Esophagus squamous epithelium (tissue), 5 donors: Measurements from ENCODE around the gene ARHGEF3. TPM values are rescaled to one million over a fixed set of nuclear protein-coding genes. Genes with fewer than 3 reads are reported as not detected.
A peak's percentile ranks its signal among the peaks of the same experiment; 100 is the strongest.

Experiments used
- DNase-seq: peaks from one replicate; lab custom pipeline; 2025; lab: John Stamatoyannopoulos, UW
- H3K27ac ChIP-seq, 4 donors: fragments of 200-600 bp; sonication (generic); one replicate each; pipeline ENCODE4 v1.5.1; 2016 to 2019; ENCODE audit warnings: mild to moderate bottlenecking in 1 of 4
- H3K27me3 ChIP-seq, 4 donors: fragments of 200-600 bp; sonication (generic); 1 replicate in 3 of 4; 2 replicates in 1 of 4; pipeline versions ENCODE4 v1.5.1 to v1.6.0; 2017 to 2021; ENCODE audit warnings: antibody characterized with exemption in 1 of 4
- H3K36me3 ChIP-seq, 3 donors: fragments of 200-600 bp; sonication (generic); one replicate each; pipeline ENCODE4 v1.5.1; 2016 to 2019
- H3K4me1 ChIP-seq, 3 donors: fragments of 200-600 bp; sonication (generic); one replicate each; pipeline ENCODE4 v1.5.1; 2017 to 2019
- H3K4me3 ChIP-seq, 4 donors: fragments of 200-600 bp; sonication (generic); 1 replicate in 3 of 4; 2 replicates in 1 of 4; pipeline ENCODE4 v1.5.1; 2016 to 2019; ENCODE audit warnings: mild to moderate bottlenecking in 2 of 4, moderate library complexity in 1 of 4
- H3K9me3 ChIP-seq, 3 donors: fragments of 200-600 bp; sonication (generic); one replicate each; pipeline ENCODE4 v1.5.1; 2016 to 2019
- POLR2A ChIP-seq, 4 donors: fragments of 450-650 bp; IDR thresholded peaks; one replicate each; pipeline ENCODE4 v1.6.1; 2017; ENCODE audit warnings: antibody characterized with exemption in 4 of 4, mild to moderate bottlenecking in 4 of 4, moderate library complexity in 3 of 4
- WGBS, 2 donors: methylation state at CpG; one replicate each; pipeline ENCODE4 v1.1.5; 2018; 5-methylcytosine and 5-hydroxymethylcytosine counted together
- intact Hi-C: fragments of 100-400 bp; cut with DNase I; formaldehyde crosslinking; loops from one replicate; pipeline ENCODE4 v1.15.0; 2022
- total RNA-seq, 4 donors: library from RNA; depleted of rRNA; stranded (reverse); fragments of >200 nt; gene quantifications; one replicate each; pipeline ENCODE4 v1.1.0, GENCODE V29; 2016
- TF ChIP-seq, protein P1 (sequence below), 6 experiments: fragments of 450-650 bp in 4 of 6; fragments of 200-600 bp in 2 of 6; sonication (generic) in 2 of 6; IDR thresholded peaks; one replicate each; pipeline ENCODE4 v1.5.1; 2016 to 2019; ENCODE audit warnings: antibody characterized with exemption in 6 of 6, mild to moderate bottlenecking in 4 of 6, moderate library complexity in 4 of 6
- donor health status: DM: yes; HTN: yes; CAD: no.

Gene ARHGEF3
- total RNA-seq, 4 donors from 2014 or later, result 20.6 to 26.3 (median 24.7) TPM

DNA sequence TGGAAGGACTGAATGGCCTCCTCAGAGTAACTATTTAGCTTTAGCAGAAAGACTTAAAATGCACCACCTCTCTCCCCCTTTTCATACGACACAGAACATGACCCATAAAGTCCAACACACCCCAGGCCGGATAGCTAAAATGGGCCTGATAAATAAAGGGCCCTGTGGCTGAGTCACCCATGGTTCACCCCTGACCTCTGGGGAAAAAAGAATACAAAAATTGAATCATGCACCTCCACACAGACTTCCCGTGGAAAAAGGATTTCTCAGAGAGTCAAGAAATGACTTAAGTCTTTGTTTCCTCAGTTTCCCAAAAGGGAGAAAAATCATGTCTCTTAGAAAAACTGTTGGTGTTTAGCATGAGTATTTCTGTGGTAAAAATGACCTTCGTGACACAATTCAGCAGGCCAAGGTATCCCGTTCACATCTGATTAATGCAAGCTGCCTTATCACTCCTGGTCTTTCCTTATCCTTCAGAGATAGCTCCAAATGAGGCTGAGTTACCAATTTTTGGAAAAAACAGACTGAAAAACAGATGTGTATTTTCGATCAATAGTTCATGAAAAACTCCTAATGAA is 34.0 kb upstream of the ARHGEF3 start:
- no peak overlapping the region for H3K4me3 ChIP-seq
- H3K27me3 ChIP-seq, result no peaks in the 10 kb centered on the region
- no peak for DNase-seq
- H3K9me3 ChIP-seq, result no peaks in the 10 kb centered on the region
- no peaks in the 10 kb centered on the region for H3K36me3 ChIP-seq
- 56 to 57% methylated on average over 6 of the region's 6 CpGs for WGBS, 2 donors
- intact Hi-C loops, result no loop called here
- H3K27ac ChIP-seq, result peak overlapping the region in 3 of 4 donors; percentile 21 to 69 (median 40)
- H3K4me1 ChIP-seq, result peaks cover 15 to 47% (median 16%) of the 10 kb centered on the region in 3 donors
- no peak for TF ChIP-seq POLR2A (IDR thresholded peaks at IDR 0.05)
- TF ChIP-seq, protein P1, sequence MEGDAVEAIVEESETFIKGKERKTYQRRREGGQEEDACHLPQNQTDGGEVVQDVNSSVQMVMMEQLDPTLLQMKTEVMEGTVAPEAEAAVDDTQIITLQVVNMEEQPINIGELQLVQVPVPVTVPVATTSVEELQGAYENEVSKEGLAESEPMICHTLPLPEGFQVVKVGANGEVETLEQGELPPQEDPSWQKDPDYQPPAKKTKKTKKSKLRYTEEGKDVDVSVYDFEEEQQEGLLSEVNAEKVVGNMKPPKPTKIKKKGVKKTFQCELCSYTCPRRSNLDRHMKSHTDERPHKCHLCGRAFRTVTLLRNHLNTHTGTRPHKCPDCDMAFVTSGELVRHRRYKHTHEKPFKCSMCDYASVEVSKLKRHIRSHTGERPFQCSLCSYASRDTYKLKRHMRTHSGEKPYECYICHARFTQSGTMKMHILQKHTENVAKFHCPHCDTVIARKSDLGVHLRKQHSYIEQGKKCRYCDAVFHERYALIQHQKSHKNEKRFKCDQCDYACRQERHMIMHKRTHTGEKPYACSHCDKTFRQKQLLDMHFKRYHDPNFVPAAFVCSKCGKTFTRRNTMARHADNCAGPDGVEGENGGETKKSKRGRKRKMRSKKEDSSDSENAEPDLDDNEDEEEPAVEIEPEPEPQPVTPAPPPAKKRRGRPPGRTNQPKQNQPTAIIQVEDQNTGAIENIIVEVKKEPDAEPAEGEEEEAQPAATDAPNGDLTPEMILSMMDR (IDR thresholded peaks at IDR 0.05), result no peak

DNA sequence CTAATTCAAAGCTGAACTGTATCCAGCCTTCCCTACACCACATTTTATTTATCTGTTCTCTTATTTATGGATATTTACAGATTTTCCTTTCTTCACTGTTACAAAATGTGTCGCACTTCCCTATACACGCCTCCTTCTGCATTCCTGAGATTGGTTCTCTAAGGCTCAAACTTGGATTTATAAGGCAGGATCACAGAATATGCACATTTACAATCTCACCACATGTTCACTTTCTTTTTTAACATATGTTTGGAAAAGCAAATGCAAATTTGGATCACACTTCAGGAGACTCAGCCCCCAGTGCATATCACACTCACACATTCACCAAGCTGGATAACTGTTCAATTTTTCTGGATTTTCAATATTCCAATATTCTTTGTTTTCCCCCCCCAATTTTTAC is 31.8 kb upstream of the ARHGEF3 start:
- Histone ChIP-seq H3K27ac (no peak overlapping the region), H3K4me3 (no peak overlapping the region), H3K36me3 (no peaks in the 10 kb centered on the region), H3K9me3 (no peaks in the 10 kb centered on the region), H3K27me3 (no peaks in the 10 kb centered on the region), H3K4me1 (peaks cover 10 to 34% (median 16%) of the 10 kb centered on the region in 3 donors)
- TF ChIP-seq, protein P1 (IDR thresholded peaks at IDR 0.05), result no peak
- no peak for TF ChIP-seq POLR2A (IDR thresholded peaks at IDR 0.05)
- intact Hi-C loops, result no loop called here
- no peak for DNase-seq
- WGBS, 2 donors, result 77 to 92% methylated on average over 2 of the region's 2 CpGs

DNA sequence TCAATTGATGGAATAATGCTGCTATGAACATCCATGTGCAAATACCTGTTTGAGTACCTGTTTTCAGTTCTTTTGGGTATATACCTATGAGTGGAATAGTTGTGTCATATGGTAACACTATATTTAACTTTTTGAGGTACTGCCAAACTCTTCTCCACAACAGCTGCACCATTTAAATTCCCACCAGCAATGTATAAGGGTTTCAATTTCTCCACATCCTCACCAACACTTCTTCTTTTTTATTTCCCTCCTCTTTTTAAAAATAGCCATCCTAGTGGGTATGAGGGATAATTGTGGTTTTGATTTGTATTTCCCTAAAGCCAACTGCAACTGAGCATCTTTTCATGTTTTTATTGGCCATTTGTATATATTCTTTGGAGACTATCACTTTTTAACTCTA is 31.3 kb upstream of the ARHGEF3 start:
- H3K27ac ChIP-seq, result no peak overlapping the region
- H3K4me1 ChIP-seq, result peaks cover 10 to 29% (median 16%) of the 10 kb centered on the region in 3 donors
- intact Hi-C loops, result no loop called here
- H3K9me3 ChIP-seq, result no peaks in the 10 kb centered on the region
- no peak overlapping the region for H3K4me3 ChIP-seq
- no peaks in the 10 kb centered on the region for H3K27me3 ChIP-seq
- no peaks in the 10 kb centered on the region for H3K36me3 ChIP-seq
- no peak for DNase-seq
- no peak for TF ChIP-seq POLR2A (IDR thresholded peaks at IDR 0.05)
- TF ChIP-seq, protein P1 (IDR thresholded peaks at IDR 0.05), result no peak

DNA sequence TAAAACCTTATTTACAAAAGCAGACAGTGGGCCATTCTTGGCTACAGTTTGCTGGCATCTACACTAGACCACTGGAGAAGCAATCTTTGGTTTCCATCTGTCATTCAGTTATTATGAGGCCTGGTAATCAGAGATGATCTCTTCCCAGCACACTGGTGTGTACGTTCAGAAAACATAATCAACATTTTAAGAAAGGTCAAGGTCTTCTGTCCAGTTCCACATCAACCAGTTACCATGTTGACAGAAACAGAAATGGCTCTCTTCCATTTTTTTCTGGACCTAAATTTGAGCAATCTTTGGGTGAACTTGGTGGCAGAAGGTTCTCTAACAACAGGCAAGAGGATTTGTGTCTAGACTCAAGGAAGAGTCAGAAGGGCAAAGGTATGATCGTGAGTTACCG is 29.8 kb upstream of the ARHGEF3 start:
- H3K9me3 ChIP-seq, result no peaks in the 10 kb centered on the region
- intact Hi-C loops, result no loop called here
- H3K27me3 ChIP-seq, result no peaks in the 10 kb centered on the region
- no peak overlapping the region for H3K4me3 ChIP-seq
- whole genome bisulfite sequencing, 2 donors, result 87 to 96% methylated on average over 3 of the region's 3 CpGs
- H3K27ac ChIP-seq, result no peak overlapping the region
- TF ChIP-seq, protein P1 (IDR thresholded peaks at IDR 0.05), result no peak
- no peak for TF ChIP-seq POLR2A (IDR thresholded peaks at IDR 0.05)
- DNase-seq, result no peak
- H3K36me3 ChIP-seq, result no peaks in the 10 kb centered on the region
- peaks cover 0 to 26% (median 12%) of the 10 kb centered on the region in 3 donors for H3K4me1 ChIP-seq

DNA sequence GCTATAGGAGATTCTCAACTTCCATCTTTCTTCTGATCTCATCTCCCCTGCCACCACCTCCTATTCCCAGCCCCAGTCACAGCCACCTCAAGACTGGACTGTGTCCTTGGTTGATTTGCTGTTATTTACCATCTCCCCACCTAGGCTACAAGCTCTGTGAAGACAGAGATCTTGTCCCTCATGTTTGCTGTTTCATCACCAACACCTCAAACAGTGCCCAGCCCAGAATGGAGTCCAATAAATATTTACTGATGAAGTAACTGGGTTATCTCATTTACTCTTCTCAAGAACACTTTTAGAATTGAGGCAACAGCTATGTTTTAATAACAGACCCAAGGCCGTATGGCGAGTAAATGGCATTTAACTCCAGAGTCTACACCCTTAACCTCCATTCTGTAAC is 29.1 kb upstream of the ARHGEF3 start:
- intact Hi-C loops, result no loop called here
- Histone ChIP-seq H3K27me3 (no peaks in the 10 kb centered on the region), H3K27ac (no peak overlapping the region), H3K36me3 (no peaks in the 10 kb centered on the region), H3K9me3 (no peaks in the 10 kb centered on the region), H3K4me3 (no peak overlapping the region), H3K4me1 (peaks cover 0 to 25% (median 7%) of the 10 kb centered on the region in 3 donors)
- no peak for TF ChIP-seq POLR2A (IDR thresholded peaks at IDR 0.05)
- TF ChIP-seq, protein P1 (IDR thresholded peaks at IDR 0.05), result no peak
- no peak for DNase-seq
- 78 to 93% methylated on average over 2 of the region's 2 CpGs for WGBS, 2 donors
